Measurements from ENCODE around the gene SMG5. TPM values are rescaled to one million over a fixed set of nuclear protein-coding genes. Genes with fewer than 3 reads are reported as not detected.

Gene SMG5
- polyA plus RNA-seq, 1 donor from 2014 or later, result 57.3 TPM

DNA sequence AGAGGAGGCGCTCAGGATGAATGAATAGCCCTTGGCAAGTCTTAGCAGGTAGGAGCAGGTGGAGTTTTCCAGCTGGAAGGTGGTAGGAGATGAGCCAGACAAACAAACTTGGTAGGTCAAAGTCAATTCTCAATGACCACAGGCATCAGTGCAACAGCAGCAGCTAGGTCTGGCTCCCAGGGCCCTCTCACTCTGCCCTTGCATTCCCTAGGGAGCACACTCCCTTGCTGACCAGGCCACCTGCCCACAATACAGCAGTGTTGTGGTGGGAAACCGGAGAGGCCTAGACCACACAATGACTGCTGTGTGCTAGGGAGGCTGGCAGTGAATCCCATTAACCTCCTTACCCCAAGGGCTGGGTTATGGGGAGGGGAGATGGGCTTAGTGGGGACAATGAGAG is 21.7 kb downstream of the SMG5 start:
- Histone ChIP-seq H3K27ac (ENCODE audit: low read length) (no peak overlapping the region), H3K4me3 (ENCODE audit: low read length) (no peak overlapping the region)

DNA sequence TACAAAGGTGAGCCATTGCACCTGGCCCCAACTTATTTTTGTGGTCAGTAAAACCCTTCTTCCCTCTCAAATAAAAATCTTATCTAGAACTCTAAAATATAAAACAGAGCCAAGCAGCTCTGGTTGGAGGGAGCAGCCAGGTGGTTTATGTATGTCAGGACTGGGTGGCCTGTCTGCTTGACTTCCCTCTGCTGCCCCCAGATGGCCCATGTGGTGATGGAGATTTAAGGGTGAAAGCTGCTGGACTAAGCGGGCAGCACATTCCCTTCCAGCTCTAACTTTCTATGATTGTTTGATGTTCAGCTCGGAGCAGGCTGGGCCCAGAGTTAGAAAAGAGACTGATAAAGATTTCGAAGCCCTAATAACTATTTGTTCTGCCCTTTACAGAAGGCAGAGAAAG is 22.8 kb downstream of the SMG5 start:
- no peaks in the 10 kb centered on the region for H4K20me1 ChIP-seq (ENCODE audit: insufficient read depth)
- H3F3A ChIP-seq (ENCODE audit: insufficient read depth, low read length, poor library complexity, severe bottlenecking), result no peaks in the 10 kb centered on the region
- H3K9me2 ChIP-seq (ENCODE audit: insufficient read depth, low read length), result no peaks in the 10 kb centered on the region
- H2AFZ ChIP-seq (ENCODE audit: low read depth, low read length), result no peak overlapping the region
- H3K4me3 ChIP-seq (ENCODE audit: low read length), result no peak overlapping the region
- no peak overlapping the region for H3K9ac ChIP-seq (ENCODE audit: low read length)
- no peaks in the 10 kb centered on the region for H3K9me3 ChIP-seq (ENCODE audit: low read length)
- TF ChIP-seq POLR2AphosphoS5 (IDR thresholded peaks at IDR 0.05), result no peak
- TF ChIP-seq TAF1 (IDR thresholded peaks at IDR 0.05; ENCODE audit: low read depth), result no peak
- TF ChIP-seq, protein P1, sequence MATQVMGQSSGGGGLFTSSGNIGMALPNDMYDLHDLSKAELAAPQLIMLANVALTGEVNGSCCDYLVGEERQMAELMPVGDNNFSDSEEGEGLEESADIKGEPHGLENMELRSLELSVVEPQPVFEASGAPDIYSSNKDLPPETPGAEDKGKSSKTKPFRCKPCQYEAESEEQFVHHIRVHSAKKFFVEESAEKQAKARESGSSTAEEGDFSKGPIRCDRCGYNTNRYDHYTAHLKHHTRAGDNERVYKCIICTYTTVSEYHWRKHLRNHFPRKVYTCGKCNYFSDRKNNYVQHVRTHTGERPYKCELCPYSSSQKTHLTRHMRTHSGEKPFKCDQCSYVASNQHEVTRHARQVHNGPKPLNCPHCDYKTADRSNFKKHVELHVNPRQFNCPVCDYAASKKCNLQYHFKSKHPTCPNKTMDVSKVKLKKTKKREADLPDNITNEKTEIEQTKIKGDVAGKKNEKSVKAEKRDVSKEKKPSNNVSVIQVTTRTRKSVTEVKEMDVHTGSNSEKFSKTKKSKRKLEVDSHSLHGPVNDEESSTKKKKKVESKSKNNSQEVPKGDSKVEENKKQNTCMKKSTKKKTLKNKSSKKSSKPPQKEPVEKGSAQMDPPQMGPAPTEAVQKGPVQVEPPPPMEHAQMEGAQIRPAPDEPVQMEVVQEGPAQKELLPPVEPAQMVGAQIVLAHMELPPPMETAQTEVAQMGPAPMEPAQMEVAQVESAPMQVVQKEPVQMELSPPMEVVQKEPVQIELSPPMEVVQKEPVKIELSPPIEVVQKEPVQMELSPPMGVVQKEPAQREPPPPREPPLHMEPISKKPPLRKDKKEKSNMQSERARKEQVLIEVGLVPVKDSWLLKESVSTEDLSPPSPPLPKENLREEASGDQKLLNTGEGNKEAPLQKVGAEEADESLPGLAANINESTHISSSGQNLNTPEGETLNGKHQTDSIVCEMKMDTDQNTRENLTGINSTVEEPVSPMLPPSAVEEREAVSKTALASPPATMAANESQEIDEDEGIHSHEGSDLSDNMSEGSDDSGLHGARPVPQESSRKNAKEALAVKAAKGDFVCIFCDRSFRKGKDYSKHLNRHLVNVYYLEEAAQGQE (IDR thresholded peaks at IDR 0.05; ENCODE audit: borderline replicate concordance), result no peak
- no peak for TF ChIP-seq EP300 (conservative IDR thresholded peaks at IDR 0.05; ENCODE audit: poor library complexity, severe bottlenecking)
- TF ChIP-seq, protein P2, sequence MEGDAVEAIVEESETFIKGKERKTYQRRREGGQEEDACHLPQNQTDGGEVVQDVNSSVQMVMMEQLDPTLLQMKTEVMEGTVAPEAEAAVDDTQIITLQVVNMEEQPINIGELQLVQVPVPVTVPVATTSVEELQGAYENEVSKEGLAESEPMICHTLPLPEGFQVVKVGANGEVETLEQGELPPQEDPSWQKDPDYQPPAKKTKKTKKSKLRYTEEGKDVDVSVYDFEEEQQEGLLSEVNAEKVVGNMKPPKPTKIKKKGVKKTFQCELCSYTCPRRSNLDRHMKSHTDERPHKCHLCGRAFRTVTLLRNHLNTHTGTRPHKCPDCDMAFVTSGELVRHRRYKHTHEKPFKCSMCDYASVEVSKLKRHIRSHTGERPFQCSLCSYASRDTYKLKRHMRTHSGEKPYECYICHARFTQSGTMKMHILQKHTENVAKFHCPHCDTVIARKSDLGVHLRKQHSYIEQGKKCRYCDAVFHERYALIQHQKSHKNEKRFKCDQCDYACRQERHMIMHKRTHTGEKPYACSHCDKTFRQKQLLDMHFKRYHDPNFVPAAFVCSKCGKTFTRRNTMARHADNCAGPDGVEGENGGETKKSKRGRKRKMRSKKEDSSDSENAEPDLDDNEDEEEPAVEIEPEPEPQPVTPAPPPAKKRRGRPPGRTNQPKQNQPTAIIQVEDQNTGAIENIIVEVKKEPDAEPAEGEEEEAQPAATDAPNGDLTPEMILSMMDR (IDR thresholded peaks at IDR 0.05; ENCODE audit: poor library complexity, severe bottlenecking), result no peak
- H3K27me3 ChIP-seq (ENCODE audit: insufficient read depth, low read depth, low read length), result no peaks in the 10 kb centered on the region
- H3K36me3 ChIP-seq (ENCODE audit: insufficient read depth, low read length), result no peaks in the 10 kb centered on the region
- no peak overlapping the region for H3K27ac ChIP-seq (ENCODE audit: low read length)
- H3K4me2 ChIP-seq (ENCODE audit: low read length), result no peak overlapping the region
- no peaks in the 10 kb centered on the region for H3K79me2 ChIP-seq (replicated peaks; ENCODE audit: insufficient read depth, low read length)

More for the DNA sequence above, 21.7 kb downstream of the SMG5 start:
- no peak overlapping the region for H2AFZ ChIP-seq (ENCODE audit: low read depth, low read length)
- H3F3A ChIP-seq (ENCODE audit: insufficient read depth, low read length, poor library complexity, severe bottlenecking), result no peaks in the 10 kb centered on the region
- no peak overlapping the region for H3K9ac ChIP-seq (ENCODE audit: low read length)
- TF ChIP-seq POLR2AphosphoS5 (IDR thresholded peaks at IDR 0.05), result no peak
- no peak for TF ChIP-seq MXI1 (conservative IDR thresholded peaks at IDR 0.05; ENCODE audit: poor library complexity, severe bottlenecking)
- no peak for TF ChIP-seq EZH2 (IDR thresholded peaks at IDR 0.05; ENCODE audit: borderline replicate concordance, insufficient read depth, low read length, poor library complexity, severe bottlenecking)
- no peak for TF ChIP-seq TAF1 (IDR thresholded peaks at IDR 0.05; ENCODE audit: low read depth)
- TF ChIP-seq, protein P1 (IDR thresholded peaks at IDR 0.05; ENCODE audit: borderline replicate concordance), result no peak
- TF ChIP-seq, protein P2 (IDR thresholded peaks at IDR 0.05; ENCODE audit: poor library complexity, severe bottlenecking), result no peak
- no peak for TF ChIP-seq RAD21 (conservative IDR thresholded peaks at IDR 0.05)
- no peak for TF ChIP-seq SMC3 (conservative IDR thresholded peaks at IDR 0.05; ENCODE audit: poor library complexity)
- no peak for TF ChIP-seq EP300 (conservative IDR thresholded peaks at IDR 0.05; ENCODE audit: poor library complexity, severe bottlenecking)
- no peaks in the 10 kb centered on the region for H3K9me3 ChIP-seq (ENCODE audit: low read length)
- no peaks in the 10 kb centered on the region for H3K36me3 ChIP-seq (ENCODE audit: insufficient read depth, low read length)
- no peaks in the 10 kb centered on the region for H4K20me1 ChIP-seq (ENCODE audit: insufficient read depth)
- H3K79me2 ChIP-seq (replicated peaks; ENCODE audit: insufficient read depth, low read length), result no peaks in the 10 kb centered on the region
- no peak overlapping the region for H3K4me2 ChIP-seq (ENCODE audit: low read length)
- H3K27me3 ChIP-seq (ENCODE audit: insufficient read depth, low read depth, low read length), result no peaks in the 10 kb centered on the region
- no peaks in the 10 kb centered on the region for H3K9me2 ChIP-seq (ENCODE audit: insufficient read depth, low read length)

All from neural cell (in vitro differentiated cells).